ENCODE results near the gene SHROOM3.

GRCh38 chr4:76745240-76745639 is 310.2 kb downstream of the SHROOM3 start:
- TF ChIP-seq POLR2A (IDR thresholded peaks at IDR 0.05) (no peak), EP300 (IDR thresholded peaks at IDR 0.05) (no peak), POLR2AphosphoS5 (IDR thresholded peaks at IDR 0.05) (no peak)
- TF ChIP-seq, protein P1, sequence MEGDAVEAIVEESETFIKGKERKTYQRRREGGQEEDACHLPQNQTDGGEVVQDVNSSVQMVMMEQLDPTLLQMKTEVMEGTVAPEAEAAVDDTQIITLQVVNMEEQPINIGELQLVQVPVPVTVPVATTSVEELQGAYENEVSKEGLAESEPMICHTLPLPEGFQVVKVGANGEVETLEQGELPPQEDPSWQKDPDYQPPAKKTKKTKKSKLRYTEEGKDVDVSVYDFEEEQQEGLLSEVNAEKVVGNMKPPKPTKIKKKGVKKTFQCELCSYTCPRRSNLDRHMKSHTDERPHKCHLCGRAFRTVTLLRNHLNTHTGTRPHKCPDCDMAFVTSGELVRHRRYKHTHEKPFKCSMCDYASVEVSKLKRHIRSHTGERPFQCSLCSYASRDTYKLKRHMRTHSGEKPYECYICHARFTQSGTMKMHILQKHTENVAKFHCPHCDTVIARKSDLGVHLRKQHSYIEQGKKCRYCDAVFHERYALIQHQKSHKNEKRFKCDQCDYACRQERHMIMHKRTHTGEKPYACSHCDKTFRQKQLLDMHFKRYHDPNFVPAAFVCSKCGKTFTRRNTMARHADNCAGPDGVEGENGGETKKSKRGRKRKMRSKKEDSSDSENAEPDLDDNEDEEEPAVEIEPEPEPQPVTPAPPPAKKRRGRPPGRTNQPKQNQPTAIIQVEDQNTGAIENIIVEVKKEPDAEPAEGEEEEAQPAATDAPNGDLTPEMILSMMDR (IDR thresholded peaks at IDR 0.05) = no peak
